ENCODE measurements around the gene ZNF717. TPM values are rescaled to one million over a fixed set of nuclear protein-coding genes. Genes with fewer than 3 reads are reported as not detected.

The ZNF717 gene
- polyA plus RNA-seq, 1 experiment, result 13.5 TPM

- Histone ChIP-seq H3K4me3 (ENCODE audit: low read depth, low read length) (no peak overlapping the region), H3K9me3 (ENCODE audit: control insufficient read depth, insufficient read depth, low read length) (peaks cover 3% of the 10 kb centered on the region; the same call in 1 of the 2 replicates), H3K27ac (ENCODE audit: low read depth, low read length) (no peak overlapping the region), H3K27me3 (ENCODE audit: control insufficient read depth, insufficient read depth, low read length) (no peaks in the 10 kb centered on the region)
- DNase-seq (ENCODE audit: low read depth, low spot score), result no peak
- TF ChIP-seq CTCF (IDR thresholded peaks at IDR 0.05; ENCODE audit: low read depth, low read length), result no peak
- CTCF ChIA-PET, result no interaction called here
- POLR2A ChIA-PET, result no interaction called here
Measured at GRCh38 chr3:75692061-75692460, 93.3 kb downstream of the ZNF717 start.

DNA sequence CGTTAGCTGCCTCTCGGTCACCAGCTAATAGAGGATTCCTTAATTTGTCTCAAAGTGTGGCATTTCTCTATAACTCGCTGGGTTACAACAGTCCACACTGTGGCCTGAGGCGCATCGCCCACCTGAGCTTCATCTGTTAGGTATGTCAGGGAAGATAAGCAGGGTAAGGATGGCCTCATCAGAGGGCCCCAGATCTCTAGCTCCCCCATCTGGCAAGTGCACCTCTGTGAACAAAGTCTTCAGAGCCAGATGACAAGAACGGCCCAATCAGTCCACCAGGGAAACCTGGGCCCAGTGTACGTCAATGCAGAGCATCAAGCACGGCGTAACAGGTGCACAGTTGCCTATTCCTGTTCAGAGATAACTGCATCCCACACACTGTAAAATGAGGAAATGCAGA, 98.0 kb downstream of the ZNF717 start:
- Histone ChIP-seq H3K9me3 (ENCODE audit: control insufficient read depth, insufficient read depth, low read length) (no peaks in the 10 kb centered on the region), H3K27me3 (ENCODE audit: control insufficient read depth, insufficient read depth, low read length) (no peaks in the 10 kb centered on the region), H3K27ac (ENCODE audit: low read depth, low read length) (no peak overlapping the region), H3K4me3 (ENCODE audit: low read depth, low read length) (no peak overlapping the region)
- CTCF ChIA-PET, result no interaction called here
- no peak for TF ChIP-seq CTCF (IDR thresholded peaks at IDR 0.05; ENCODE audit: low read depth, low read length)
- DNase-seq (ENCODE audit: low read depth, low spot score), result no peak
- POLR2A ChIA-PET, result no interaction called here

Small RNAs within 50 kb of the gene (small RNA-seq; reads per million reads assigned to genes)
- not detected for gene MIR4273 (ENCODE audit: insufficient read length, low read depth)

Other genes starting within 250 kb of the ZNF717 start
- not detected in 2 replicates for gene FRG2C, start 121.2 kb downstream of the ZNF717 start, polyA plus RNA-seq (2011; rRNA removed)